Transverse colon (tissue), 4 donors: ENCODE data around the gene ATP5PD.

ENCODE experiments used
- CTCF ChIP-seq, 5 experiments: fragments of 200-600 bp in 3 of 5; fragments of 450-650 bp in 2 of 5; sonication (generic) in 3 of 5; IDR thresholded peaks; 1 replicate in 2 of 5; 2 replicates in 3 of 5; pipeline ENCODE4 v1.5.1; 2016 to 2017; ENCODE audit warnings: antibody characterized with exemption in 5 of 5, inconsistent platforms in 3 of 5, mild to moderate bottlenecking in 2 of 5, moderate library complexity in 1 of 5
- POLR2A ChIP-seq: fragments of 450-650 bp; IDR thresholded peaks from one replicate; pipeline ENCODE4 v1.6.1; 2016; ENCODE audit warnings: antibody characterized with exemption, mild to moderate bottlenecking, moderate library complexity
- POLR2AphosphoS5 ChIP-seq, 3 donors: sonication (generic); formaldehyde crosslinking; IDR thresholded peaks; one replicate each; pipeline ENCODE4 v1.6.1; 2016; ENCODE audit warnings: antibody characterized with exemption in 3 of 3

GRCh38 chr17:75006653-75007052 is 40.1 kb downstream of the ATP5PD start:
- no peak for TF ChIP-seq POLR2A
- TF ChIP-seq CTCF (IDR thresholded peaks at IDR 0.05), result peak in 1 of 5 experiments; percentile 8
- TF ChIP-seq POLR2AphosphoS5 (IDR thresholded peaks at IDR 0.05), result no peak
